Activated naive CD8-positive, alpha-beta T cell treated with anti-CD3 and anti-CD28 coated beads for 36 hours (primary cell): Measurements from ENCODE around the gene HEATR9. TPM values are rescaled to one million over a fixed set of nuclear protein-coding genes. Genes with fewer than 3 reads are reported as not detected.

Experiments used
- DNase-seq: peaks from one replicate; pipeline ENCODE4 v3.0.0; 2021
- H3K27ac Mint-ChIP-seq: one replicate; pipeline ENCODE4 v1.8.0; 2022; ENCODE audit warnings: mild to moderate bottlenecking, moderate library complexity, mixed read lengths
- H3K27me3 Mint-ChIP-seq: one replicate; pipeline ENCODE4 v1.8.0; 2022; ENCODE audit warnings: mild to moderate bottlenecking, mixed read lengths
- H3K36me3 Mint-ChIP-seq: one replicate; pipeline ENCODE4 v1.8.0; 2021; ENCODE audit warnings: mild to moderate bottlenecking, mixed read lengths
- H3K4me1 Mint-ChIP-seq: one replicate; pipeline ENCODE4 v1.8.0; 2021; ENCODE audit warnings: mixed read lengths
- H3K4me3 Mint-ChIP-seq: one replicate; pipeline ENCODE4 v1.8.0; 2022; ENCODE audit warnings: mild to moderate bottlenecking, moderate library complexity, mixed read lengths
- H3K9me3 Mint-ChIP-seq: one replicate; pipeline ENCODE4 v1.8.0; 2022; ENCODE audit warnings: mixed read lengths
- total RNA-seq, 2 experiments: library from RNA; stranded (reverse); gene quantifications; one replicate each; pipeline ENCODE4 v1.2.3, GENCODE V29; 2021

The HEATR9 gene
- total RNA-seq, result under 1 TPM in 1 of 2 experiments, not detected in 1; 0.18 TPM

- no peaks in the 10 kb centered on the region for H3K9me3 Mint-ChIP-seq
- no peaks in the 10 kb centered on the region for H3K27me3 Mint-ChIP-seq
- H3K4me1 Mint-ChIP-seq, result peaks cover 30% of the 10 kb centered on the region
- H3K36me3 Mint-ChIP-seq, result peaks cover 5% of the 10 kb centered on the region
- DNase-seq, result no peak
- H3K27ac Mint-ChIP-seq, result no peak within 1 kb of the TSS
- H3K4me3 Mint-ChIP-seq, result no peak within 1 kb of the TSS
Measured at GRCh38 chr17:35868737-35869136, at the start of gene HEATR9. Gene HEATR9, minus strand, starts transcription at chr17:35868891. Its CDS starts 149 bp downstream, at chr17:35868742.

GRCh38 chr17:35917519-35918213, 49.0 kb upstream of the HEATR9 start:
- Mint-ChIP-seq H3K4me3 (no peak overlapping the region), H3K9me3 (no peaks in the 10 kb centered on the region), H3K4me1 (peaks cover 16% of the 10 kb centered on the region), H3K27ac (no peak overlapping the region), H3K27me3 (no peaks in the 10 kb centered on the region), H3K36me3 (peaks cover 6% of the 10 kb centered on the region)
- no peak for DNase-seq

- Mint-ChIP-seq H3K27me3 (no peaks in the 10 kb centered on the region), H3K4me1 (peaks cover 12% of the 10 kb centered on the region), H3K4me3 (no peak overlapping the region), H3K27ac (no peak overlapping the region), H3K9me3 (no peaks in the 10 kb centered on the region), H3K36me3 (peaks cover 2% of the 10 kb centered on the region)
- DNase-seq, result no peak
Measured at GRCh38 chr17:35915153-35915964, 46.7 kb upstream of the HEATR9 start.

- Mint-ChIP-seq H3K9me3 (no peaks in the 10 kb centered on the region), H3K27me3 (no peaks in the 10 kb centered on the region), H3K4me1 (peaks cover 7% of the 10 kb centered on the region), H3K36me3 (peaks cover 2% of the 10 kb centered on the region), H3K4me3 (no peak overlapping the region), H3K27ac (no peak overlapping the region)
- no peak for DNase-seq
Measured at GRCh38 chr17:35914354-35914753, 45.7 kb upstream of the HEATR9 start.

GRCh38 chr17:35913609-35914008, 44.9 kb upstream of the HEATR9 start:
- Mint-ChIP-seq H3K9me3 (no peaks in the 10 kb centered on the region), H3K4me3 (no peak overlapping the region), H3K27ac (no peak overlapping the region), H3K27me3 (no peaks in the 10 kb centered on the region), H3K4me1 (peaks cover 7% of the 10 kb centered on the region), H3K36me3 (peaks cover 2% of the 10 kb centered on the region)
- DNase-seq, result no peak

- Mint-ChIP-seq H3K27me3 (no peaks in the 10 kb centered on the region), H3K9me3 (no peaks in the 10 kb centered on the region), H3K27ac (no peak overlapping the region), H3K4me1 (peaks cover 7% of the 10 kb centered on the region), H3K4me3 (no peak overlapping the region), H3K36me3 (peaks cover 2% of the 10 kb centered on the region)
- DNase-seq, result no peak
Measured at GRCh38 chr17:35912942-35913341, 44.3 kb upstream of the HEATR9 start.

GRCh38 chr17:35912339-35912912, 43.7 kb upstream of the HEATR9 start:
- H3K36me3 Mint-ChIP-seq, result peaks cover 2% of the 10 kb centered on the region
- no peak overlapping the region for H3K27ac Mint-ChIP-seq
- H3K4me1 Mint-ChIP-seq, result peaks cover 7% of the 10 kb centered on the region
- DNase-seq, result no peak
- no peak overlapping the region for H3K4me3 Mint-ChIP-seq
- no peaks in the 10 kb centered on the region for H3K9me3 Mint-ChIP-seq
- H3K27me3 Mint-ChIP-seq, result no peaks in the 10 kb centered on the region

- Mint-ChIP-seq H3K27ac (no peak overlapping the region), H3K9me3 (no peaks in the 10 kb centered on the region), H3K36me3 (peaks cover 2% of the 10 kb centered on the region), H3K27me3 (peaks cover 4% of the 10 kb centered on the region), H3K4me3 (no peak overlapping the region), H3K4me1 (peaks cover 7% of the 10 kb centered on the region)
- DNase-seq, result no peak
Measured at GRCh38 chr17:35909408-35909807, 40.7 kb upstream of the HEATR9 start.

GRCh38 chr17:35907691-35908090, 39.0 kb upstream of the HEATR9 start:
- H3K9me3 Mint-ChIP-seq, result no peaks in the 10 kb centered on the region
- H3K36me3 Mint-ChIP-seq, result no peaks in the 10 kb centered on the region
- no peaks in the 10 kb centered on the region for H3K4me1 Mint-ChIP-seq
- DNase-seq, result no peak
- H3K4me3 Mint-ChIP-seq, result no peak overlapping the region
- H3K27me3 Mint-ChIP-seq, result peaks cover 4% of the 10 kb centered on the region
- H3K27ac Mint-ChIP-seq, result no peak overlapping the region

- H3K9me3 Mint-ChIP-seq, result no peaks in the 10 kb centered on the region
- no peaks in the 10 kb centered on the region for H3K36me3 Mint-ChIP-seq
- DNase-seq, result no peak
- H3K27ac Mint-ChIP-seq, result no peak overlapping the region
- H3K4me1 Mint-ChIP-seq, result no peaks in the 10 kb centered on the region
- H3K27me3 Mint-ChIP-seq, result peaks cover 4% of the 10 kb centered on the region
- H3K4me3 Mint-ChIP-seq, result no peak overlapping the region
Measured at GRCh38 chr17:35906926-35907637, 38.4 kb upstream of the HEATR9 start.

GRCh38 chr17:35906191-35906925, 37.7 kb upstream of the HEATR9 start:
- H3K27ac Mint-ChIP-seq, result no peak overlapping the region
- peaks cover 4% of the 10 kb centered on the region for H3K27me3 Mint-ChIP-seq
- no peak overlapping the region for H3K4me3 Mint-ChIP-seq
- peaks cover under 1% of the 10 kb centered on the region for H3K9me3 Mint-ChIP-seq
- H3K4me1 Mint-ChIP-seq, result peaks cover under 1% of the 10 kb centered on the region
- H3K36me3 Mint-ChIP-seq, result peaks cover under 1% of the 10 kb centered on the region
- no peak for DNase-seq

GRCh38 chr17:35903451-35903850, 34.8 kb upstream of the HEATR9 start:
- H3K4me3 Mint-ChIP-seq, result no peak overlapping the region
- peaks cover 4% of the 10 kb centered on the region for H3K27me3 Mint-ChIP-seq

GRCh38 chr17:35901631-35902175, 33.0 kb upstream of the HEATR9 start:
- H3K27ac Mint-ChIP-seq, result no peak overlapping the region
- H3K27me3 Mint-ChIP-seq, result peaks cover 4% of the 10 kb centered on the region
- no peak overlapping the region for H3K4me3 Mint-ChIP-seq
- peaks cover 2% of the 10 kb centered on the region for H3K9me3 Mint-ChIP-seq
- no peak for DNase-seq
- H3K4me1 Mint-ChIP-seq, result peaks cover 38% of the 10 kb centered on the region
- H3K36me3 Mint-ChIP-seq, result peaks cover 4% of the 10 kb centered on the region

More at GRCh38 chr17:35903451-35903850, 34.8 kb upstream of the HEATR9 start:
- Mint-ChIP-seq H3K36me3 (peaks cover 4% of the 10 kb centered on the region), H3K27ac (no peak overlapping the region), H3K4me1 (peaks cover 28% of the 10 kb centered on the region), H3K9me3 (peaks cover 2% of the 10 kb centered on the region)
- DNase-seq, result no peak
